ENCODE measurements around the gene RNF126.
"Not testable (repeated sequence)": the region's sequence is repeated elsewhere in the genome, so short reads cannot be mapped to it uniquely, and the experiment has no call there.

Gene RNF126

GRCh38 chr19:685454-685931 is 22.5 kb upstream of the RNF126 start:
- DNase-seq (ENCODE audit: low read depth): no peak

- no peak for DNase-seq (ENCODE audit: low read depth)
Observed at GRCh38 chr19:682678-683320, 19.8 kb upstream of the RNF126 start.

GRCh38 chr19:681029-682019 is 18.3 kb upstream of the RNF126 start:
- no peak for DNase-seq (ENCODE audit: low read depth)

GRCh38 chr19:680287-681028 is 17.4 kb upstream of the RNF126 start:
- DNase-seq (ENCODE audit: low read depth): peak; percentile 100

GRCh38 chr19:679418-680286 is 16.6 kb upstream of the RNF126 start:
- no peak for DNase-seq (ENCODE audit: low read depth)

- no peak for DNase-seq (ENCODE audit: low read depth)
Observed at GRCh38 chr19:678791-679388, 15.9 kb upstream of the RNF126 start.

GRCh38 chr19:677601-678436 is 14.8 kb upstream of the RNF126 start:
- DNase-seq (ENCODE audit: low read depth): no peak

GRCh38 chr19:677201-677600 is 14.2 kb upstream of the RNF126 start:
- DNase-seq (ENCODE audit: low read depth): no peak

- DNase-seq (ENCODE audit: low read depth): no peak
Observed at GRCh38 chr19:676339-677105, 13.5 kb upstream of the RNF126 start, which contains the start of gene FSTL3. TSS of gene FSTL3 (plus strand) at chr19:676392. CDS start at chr19:676424, 32 bp downstream.

- DNase-seq (ENCODE audit: low read depth): no peak
Observed at GRCh38 chr19:676007-676338, 13.0 kb upstream of the RNF126 start.

- no peak for DNase-seq (ENCODE audit: low read depth)
Observed at GRCh38 chr19:674282-675151, 11.5 kb upstream of the RNF126 start.

- no peak for DNase-seq (ENCODE audit: low read depth)
Observed at GRCh38 chr19:670609-671075, 7.6 kb upstream of the RNF126 start.

- not testable (repeated sequence) for DNase-seq (ENCODE audit: low read depth)
Observed at GRCh38 chr19:668675-669434, 5.8 kb upstream of the RNF126 start.

- not testable (repeated sequence) for DNase-seq (ENCODE audit: low read depth)
Observed at GRCh38 chr19:666985-667573, 4.1 kb upstream of the RNF126 start.

- peak; percentile 62 for DNase-seq (ENCODE audit: low read depth)
Observed at GRCh38 chr19:664913-665443, 2.0 kb upstream of the RNF126 start.

GRCh38 chr19:663682-664117 is 686 bp upstream of the RNF126 start:
- no peak for DNase-seq (ENCODE audit: low read depth)
